Muscle of leg (tissue), 11 donors: ENCODE results near the gene ARAP1. TPM values are rescaled to one million over a fixed set of nuclear protein-coding genes. Genes with fewer than 3 reads are reported as not detected.
A peak's percentile ranks its signal among the peaks of the same experiment; 100 is the strongest.

Source experiments
- DNase-seq: peaks from one replicate; pipeline ENCODE4 v3.0.0; 2013
- H3K27ac ChIP-seq: one replicate; pipeline ENCODE4 v1.5.1; 2013; ENCODE audit warnings: mild to moderate bottlenecking, low read length, control low read depth
- H3K27me3 ChIP-seq: one replicate; pipeline ENCODE4 v1.6.1; 2013; ENCODE audit warnings: low read length; ENCODE audit not compliant: control insufficient read depth, insufficient read depth
- H3K36me3 ChIP-seq: one replicate; pipeline ENCODE4 v1.6.1; 2013; ENCODE audit warnings: low read length; ENCODE audit not compliant: control insufficient read depth, insufficient read depth
- H3K4me1 ChIP-seq: one replicate; pipeline ENCODE4 v1.6.1; 2013; ENCODE audit warnings: low read length; ENCODE audit not compliant: control insufficient read depth, insufficient read depth
- H3K4me3 ChIP-seq: one replicate; pipeline ENCODE4 v1.5.1; 2013; ENCODE audit warnings: low read length, control low read depth
- H3K9me3 ChIP-seq: replicated peaks from 2 replicates; pipeline ENCODE4 v1.6.1; 2013; ENCODE audit warnings: low read depth, low read length; ENCODE audit not compliant: control insufficient read depth
- WGBS: methylation state at CpG from one replicate; pipeline ENCODE4 v1.1.5; 2013; ENCODE audit warnings: missing lambda C conversion rate; ENCODE audit not compliant: insufficient coverage; 5-methylcytosine and 5-hydroxymethylcytosine counted together
- polyA plus RNA-seq, 8 donors: library from polyadenylated mRNA; unstranded; fragments of 120-200 nt; gene quantifications; one replicate each; pipeline versions ENCODE4 v1.2.1 to v1.2.3, GENCODE V29; 2013; ENCODE audit warnings: inconsistent platforms in 1 of 8, low replicate concordance in 1 of 8; ENCODE audit not compliant: insufficient read length in 8 of 8, insufficient read depth in 1 of 8
- total RNA-seq: library from RNA; stranded (reverse); fragments of 120-200 nt; gene quantifications from one replicate; pipeline ENCODE4 v1.2.4, GENCODE V29; 2013

The ARAP1 gene
- total and polyA plus RNA-seq, 9 donors = 56.1 to 75.1 (median 62.8) TPM

DNA sequence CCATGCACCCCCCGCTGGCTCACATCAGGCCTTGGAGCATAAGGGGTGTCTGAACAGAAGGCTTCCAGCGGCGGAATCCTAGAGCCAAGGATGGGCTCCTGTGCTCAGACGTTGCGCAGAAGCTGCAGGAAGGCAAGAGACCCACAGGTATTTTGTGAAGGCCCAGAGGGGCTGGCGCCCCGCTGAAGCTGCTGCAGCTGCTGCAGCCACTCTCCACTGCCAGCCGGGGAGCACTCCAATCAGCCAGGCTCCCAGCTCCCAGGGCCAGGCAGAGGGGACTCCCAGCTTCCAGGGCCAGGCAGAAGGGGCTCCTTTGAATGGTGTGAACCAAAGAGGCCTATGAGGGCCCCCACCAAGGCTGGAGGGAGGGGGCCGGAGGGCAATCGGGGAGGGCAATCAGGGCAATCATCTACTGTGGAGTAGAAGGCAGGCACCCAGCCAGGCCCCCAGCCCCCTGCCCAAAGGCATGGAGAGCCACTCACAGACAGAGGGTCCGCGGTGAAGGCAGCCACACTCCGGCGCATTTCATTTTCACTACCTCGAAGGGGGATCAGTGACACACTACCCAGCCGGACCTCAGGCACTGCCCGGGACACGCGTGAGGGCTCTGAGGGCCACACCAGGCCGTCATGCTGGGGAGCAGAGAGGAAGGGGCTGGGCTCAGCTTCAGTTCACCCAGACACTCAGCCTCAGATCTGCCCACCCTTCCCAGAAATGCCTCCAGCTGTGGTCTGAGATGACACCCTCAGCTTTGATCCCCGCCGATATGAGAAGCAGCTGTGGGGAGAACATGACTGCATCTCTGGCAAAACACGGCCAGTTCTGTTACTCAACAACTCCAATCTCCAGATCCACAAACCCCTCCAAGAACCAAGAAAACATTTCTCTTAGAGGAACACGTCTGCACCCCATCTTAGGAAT lies 66.4 kb downstream of the ARAP1 start:
- 53% methylated on average over 21 of the region's 24 CpGs for WGBS
- H3K4me3 ChIP-seq = no peak overlapping the region
- peak overlapping the region; percentile 42 for H3K27ac ChIP-seq
- peaks cover 69% of the 10 kb centered on the region for H3K36me3 ChIP-seq
- no peaks in the 10 kb centered on the region for H3K27me3 ChIP-seq
- H3K9me3 ChIP-seq = no peaks in the 10 kb centered on the region
- peak; percentile 83 for DNase-seq
- H3K4me1 ChIP-seq = peaks cover 30% of the 10 kb centered on the region

DNA sequence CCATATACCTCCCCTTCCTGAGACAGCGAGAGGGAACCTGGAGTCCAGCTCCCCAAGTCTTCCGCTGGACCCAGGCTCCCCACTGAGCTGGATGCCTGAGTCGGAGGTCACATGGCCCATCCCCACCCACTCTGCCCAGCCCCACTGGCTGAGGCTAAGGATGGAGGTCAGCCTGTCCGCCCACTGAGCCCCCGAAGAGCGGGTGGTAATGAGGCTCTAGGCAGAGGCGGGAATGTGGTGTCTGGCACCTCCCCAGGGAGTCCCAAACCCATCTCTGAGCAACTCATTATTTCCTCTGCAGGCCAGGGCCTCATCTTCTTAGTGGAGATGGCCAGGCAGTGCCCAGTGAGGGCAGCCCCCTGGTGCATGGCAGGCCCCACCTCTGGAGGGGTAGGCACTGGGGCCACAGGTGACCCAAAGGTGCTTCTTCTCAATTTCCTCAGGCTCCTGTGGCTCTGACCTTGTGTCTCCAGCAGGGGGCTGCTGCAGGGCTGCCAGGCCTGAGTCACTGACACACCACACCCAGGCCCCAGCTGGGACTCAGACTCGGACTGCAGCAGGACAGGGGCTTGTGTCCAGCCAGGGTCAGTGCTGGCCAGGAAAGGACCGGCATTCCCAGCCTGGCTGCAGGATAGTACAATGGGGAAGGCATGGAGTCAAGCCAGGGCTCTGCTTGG lies 67.8 kb downstream of the ARAP1 start:
- DNase-seq = peak; percentile 78
- Histone ChIP-seq H3K4me1 (peaks cover 30% of the 10 kb centered on the region), H3K9me3 (no peaks in the 10 kb centered on the region), H3K4me3 (no peak overlapping the region), H3K27ac (peak overlapping the region; percentile 7), H3K36me3 (peaks cover 61% of the 10 kb centered on the region), H3K27me3 (peaks cover 4% of the 10 kb centered on the region)
- WGBS = 33% methylated on average over 2 of the region's 9 CpGs

DNA sequence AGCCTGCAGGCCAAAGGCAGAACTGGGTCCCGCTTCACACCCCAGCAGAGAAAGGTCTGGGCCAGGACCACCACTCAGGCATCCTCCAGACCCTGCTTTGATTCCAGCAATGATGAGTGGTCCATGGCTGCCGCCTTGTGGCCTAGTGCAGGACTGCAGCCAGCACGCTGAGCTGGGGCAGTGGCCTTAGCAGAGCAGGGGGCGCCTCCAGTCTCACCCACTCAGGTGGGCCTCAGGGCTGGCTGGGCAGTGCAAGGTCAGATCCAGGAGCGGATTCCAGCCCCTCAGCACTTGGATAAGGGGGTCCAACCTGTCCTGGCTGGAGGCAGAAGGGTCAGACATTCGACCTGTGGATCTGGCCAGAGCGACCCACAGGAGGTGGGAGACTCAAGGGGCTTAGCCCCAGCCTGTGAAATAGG lies 68.4 kb downstream of the ARAP1 start:
- no peaks in the 10 kb centered on the region for H3K9me3 ChIP-seq
- peaks cover 56% of the 10 kb centered on the region for H3K36me3 ChIP-seq
- no peak overlapping the region for H3K4me3 ChIP-seq
- DNase-seq = peak; percentile 65
- WGBS = 40% methylated on average over 7 of the region's 7 CpGs
- peaks cover 30% of the 10 kb centered on the region for H3K4me1 ChIP-seq
- peaks cover 10% of the 10 kb centered on the region for H3K27me3 ChIP-seq
- H3K27ac ChIP-seq = no peak overlapping the region

DNA sequence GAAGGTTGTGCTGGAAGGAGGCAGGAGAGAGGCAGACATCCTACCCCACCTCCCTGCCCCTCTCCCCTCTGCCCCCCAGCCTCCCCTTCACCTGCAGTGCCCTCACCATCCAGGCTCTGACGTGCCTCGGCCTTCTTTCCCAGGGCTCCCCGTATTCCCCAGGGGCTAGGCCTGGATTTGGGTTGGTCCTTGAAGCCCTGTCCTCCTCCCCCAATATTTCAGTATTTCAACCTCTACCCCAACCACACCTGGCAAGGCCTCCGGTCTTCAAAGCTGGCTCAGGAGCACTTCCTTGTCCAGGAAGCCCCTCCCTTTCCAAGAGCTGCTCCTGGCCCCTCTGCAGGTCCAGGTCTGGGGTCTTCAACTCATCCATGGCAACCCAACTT lies 69.4 kb downstream of the ARAP1 start:
- Histone ChIP-seq H3K4me3 (no peak overlapping the region), H3K27me3 (peaks cover 19% of the 10 kb centered on the region), H3K4me1 (peaks cover 30% of the 10 kb centered on the region), H3K36me3 (peaks cover 47% of the 10 kb centered on the region), H3K9me3 (no peaks in the 10 kb centered on the region), H3K27ac (no peak overlapping the region)
- DNase-seq = peak; percentile 54
- 44% methylated on average over 4 of the region's 4 CpGs for WGBS

- peaks cover 42% of the 10 kb centered on the region for H3K36me3 ChIP-seq
- H3K4me1 ChIP-seq = peaks cover 30% of the 10 kb centered on the region
- DNase-seq = no peak
- 71% methylated on average over 1 of the region's 5 CpGs for WGBS
- no peak overlapping the region for H3K27ac ChIP-seq
- no peaks in the 10 kb centered on the region for H3K9me3 ChIP-seq
- peaks cover 24% of the 10 kb centered on the region for H3K27me3 ChIP-seq
- no peak overlapping the region for H3K4me3 ChIP-seq
These were observed 69.9 kb downstream of the ARAP1 start for GRCh38 chr11:72682238-72682857.

- Histone ChIP-seq H3K36me3 (peaks cover 34% of the 10 kb centered on the region), H3K27ac (no peak overlapping the region), H3K4me3 (no peak overlapping the region), H3K27me3 (peaks cover 33% of the 10 kb centered on the region), H3K4me1 (peaks cover 28% of the 10 kb centered on the region), H3K9me3 (no peaks in the 10 kb centered on the region)
- peak; percentile 22 for DNase-seq
- WGBS = 53% methylated on average over 16 of the region's 17 CpGs
These were observed 70.7 kb downstream of the ARAP1 start for GRCh38 chr11:72681226-72682153.

DNA sequence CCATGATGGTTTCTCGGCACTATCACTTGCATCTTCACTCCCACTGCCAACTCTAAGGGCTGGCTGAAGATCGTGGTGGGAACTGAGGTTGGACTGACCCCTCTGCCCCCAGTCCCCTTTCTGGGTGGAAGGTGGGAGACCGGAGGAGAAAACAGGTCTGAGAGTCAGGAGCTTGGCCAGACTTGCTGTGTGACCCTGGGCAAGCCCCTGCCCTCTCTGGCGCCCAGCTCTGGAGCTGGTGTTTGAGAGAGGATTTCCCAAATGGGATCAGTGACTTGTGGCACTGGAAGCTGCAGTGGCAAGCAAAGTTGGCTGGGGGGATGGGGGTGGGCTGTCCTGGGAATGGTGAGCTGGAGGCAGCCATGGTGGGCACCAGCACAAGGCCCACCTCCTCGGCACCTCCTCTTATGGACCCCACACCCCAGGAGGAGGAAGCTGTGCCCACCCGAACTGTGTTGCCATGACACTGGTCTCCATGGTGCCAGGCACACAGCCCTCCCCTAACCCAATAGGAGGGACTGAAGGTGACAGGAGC lies 71.5 kb downstream of the ARAP1 start:
- 83% methylated on average over 3 of the region's 6 CpGs for WGBS
- Histone ChIP-seq H3K4me3 (no peak overlapping the region), H3K4me1 (peaks cover 22% of the 10 kb centered on the region), H3K27ac (no peak overlapping the region), H3K27me3 (peaks cover 41% of the 10 kb centered on the region), H3K36me3 (peaks cover 27% of the 10 kb centered on the region), H3K9me3 (no peaks in the 10 kb centered on the region)
- peak; percentile 20 for DNase-seq

GRCh38 chr11:72679869-72680268 lies 72.3 kb downstream of the ARAP1 start:
- H3K27me3 ChIP-seq = peaks cover 49% of the 10 kb centered on the region
- peaks cover 19% of the 10 kb centered on the region for H3K36me3 ChIP-seq
- no peak for DNase-seq
- peaks cover 14% of the 10 kb centered on the region for H3K4me1 ChIP-seq
- WGBS = 50% methylated on average over 2 of the region's 5 CpGs
- no peak overlapping the region for H3K4me3 ChIP-seq
- H3K9me3 ChIP-seq = no peaks in the 10 kb centered on the region
- no peak overlapping the region for H3K27ac ChIP-seq

DNA sequence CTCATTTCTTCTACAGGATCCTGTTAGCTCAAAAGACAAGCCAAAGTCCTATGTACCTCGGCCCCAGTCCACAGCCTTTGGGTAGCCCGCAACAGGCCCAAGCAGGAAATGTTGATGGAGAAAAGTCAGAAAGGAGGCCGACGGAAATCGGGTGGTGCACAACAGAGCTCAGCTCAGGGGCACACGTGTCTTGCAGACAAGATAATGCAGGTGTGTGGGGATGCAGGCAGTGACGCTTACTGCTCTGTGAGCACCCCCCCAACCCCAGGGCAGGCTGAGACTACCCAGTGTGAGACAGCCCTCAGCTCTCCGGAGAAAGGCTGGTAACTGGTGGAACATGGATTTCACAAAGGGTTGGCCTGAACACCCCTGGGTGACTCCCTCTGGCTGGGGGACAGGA lies 73.7 kb downstream of the ARAP1 start:
- H3K27ac ChIP-seq = no peak overlapping the region
- H3K36me3 ChIP-seq = peaks cover 5% of the 10 kb centered on the region
- peaks cover 7% of the 10 kb centered on the region for H3K4me1 ChIP-seq
- H3K9me3 ChIP-seq = no peaks in the 10 kb centered on the region
- no peak for DNase-seq
- H3K4me3 ChIP-seq = no peak overlapping the region
- peaks cover 62% of the 10 kb centered on the region for H3K27me3 ChIP-seq
- 90% methylated on average over 5 of the region's 8 CpGs for WGBS
